GM12891 (cell line): Measurements from ENCODE around the gene BMF.

ENCODE experiments used
- PAX5 ChIP-seq: IDR thresholded peaks from 2 replicates; pipeline ENCODE4 v1.6.1; 2011; ENCODE audit warnings: low read length, moderate library complexity, mild to moderate bottlenecking; ENCODE audit not compliant: insufficient read depth, severe bottlenecking
- POLR2A ChIP-seq: IDR thresholded peaks from 2 replicates; pipeline ENCODE4 v1.6.1; 2011; ENCODE audit warnings: low read depth, low read length, control low read depth
- POLR2AphosphoS5 ChIP-seq: IDR thresholded peaks from 2 replicates; pipeline ENCODE4 v1.6.1; 2011; ENCODE audit warnings: low read depth, low read length, control low read depth
- SPI1 ChIP-seq: IDR thresholded peaks from 2 replicates; pipeline ENCODE4 v1.6.1; 2011; ENCODE audit warnings: low read depth, low read length, control low read depth
- TAF1 ChIP-seq: IDR thresholded peaks from 2 replicates; pipeline ENCODE4 v1.6.1; 2011; ENCODE audit warnings: low read depth, low read length, control low read depth

DNA sequence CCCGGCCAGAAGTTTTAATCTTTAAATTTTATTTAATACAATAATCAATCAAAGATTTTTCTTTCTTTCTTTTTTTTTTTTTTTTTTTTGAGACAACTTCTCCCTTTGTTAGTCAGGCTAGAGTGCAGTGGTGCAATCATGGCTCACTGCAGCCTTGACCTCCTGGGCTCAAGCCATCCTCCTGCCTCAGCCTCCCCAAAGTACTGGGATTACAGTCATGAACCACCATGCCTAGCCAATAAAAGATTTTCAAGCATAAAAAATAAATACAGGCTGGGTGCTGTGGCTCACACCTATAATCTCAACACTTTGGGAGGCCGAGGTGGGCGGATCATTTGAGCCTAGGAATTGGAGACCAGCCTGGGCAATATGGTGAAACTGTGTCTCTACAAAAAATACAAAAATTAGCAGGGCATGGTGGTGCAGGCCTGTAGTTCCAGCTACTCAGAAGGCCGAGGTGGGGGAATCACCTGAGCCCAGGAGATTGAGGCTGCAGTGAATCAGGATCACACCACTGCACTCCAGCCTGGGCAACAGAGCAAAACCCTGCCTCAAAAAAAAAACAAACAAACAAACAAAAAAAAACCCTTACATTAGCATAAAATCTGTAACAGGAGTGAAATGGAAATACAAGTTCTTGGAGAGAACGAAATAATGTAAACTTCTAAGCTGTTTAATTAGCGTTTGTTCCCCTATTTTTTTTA is 40.6 kb downstream of the BMF start:
- TF ChIP-seq POLR2A, result no peak
- TF ChIP-seq TAF1, result no peak
- no peak for TF ChIP-seq SPI1
- no peak for TF ChIP-seq POLR2AphosphoS5
- TF ChIP-seq PAX5, result no peak
